HepG2 (cell line): Measurements from ENCODE around the gene GALNTL6. TPM values are rescaled to one million over a fixed set of nuclear protein-coding genes. Genes with fewer than 3 reads are reported as not detected.

ENCODE experiments used
- ATAC-seq: fragments of 200-7000 bp; cut with Tn5 transposase; 3 replicates; pipeline ENCODE4 v1.9.1; 2020; ENCODE audit warnings: mild to moderate bottlenecking, moderate library complexity
- BruUV-seq: library from RNA; stranded (reverse); fragments of 400-500 nt; replicated peaks from 2 replicates; lab custom pipeline; 2021; lab: Mats Ljungman, UMichigan
- CTCF ChIA-PET: fragments of 300-600 bp; formaldehyde crosslinking; extraction: SDS; loops from one replicate; lab custom pipeline; 2021; ENCODE audit warnings: low total read pairs, inconsistent platforms, low intra/inter-chr PET ratio; lab: Yijun Ruan, JAX
- POLR2A ChIA-PET: fragments of 350-600 bp; sonication (Branson Sonifier 250); formaldehyde crosslinking; loops from one replicate; lab custom pipeline; 2020; ENCODE audit warnings: antibody characterized with exemption, inconsistent platforms; lab: Yijun Ruan, JAX
- DNase-seq: peaks from one replicate; pipeline ENCODE4 v3.0.0-alpha.2; 2015; ENCODE audit warnings: low spot score
- FAIRE-seq: peaks from 3 replicates; lab custom pipeline; 2011; peaks lifted over from hg19 to GRCh38; lab: Jason Lieb, UNC
- H2AFZ ChIP-seq: one replicate; pipeline ENCODE4 v1.6.1; 2011; ENCODE audit warnings: low read length, inconsistent platforms
- H3K27ac ChIP-seq: fragments of 300-600 bp; 3 replicates; pipeline ENCODE4 v1.8.0; 2011; ENCODE audit warnings: mixed run types, mild to moderate bottlenecking, mixed read lengths, low read length, inconsistent platforms; ENCODE audit not compliant: insufficient read depth; ENCODE audit errors: extremely low read length
- H3K27me3 ChIP-seq, 2 experiments: fragments of 200-600 bp in 1 of 2; 2 replicates in 1 of 2; 3 replicates in 1 of 2; pipeline versions ENCODE4 v1.6.0 to v1.8.0; 2011; ENCODE audit warnings: low read length in 2 of 2, mild to moderate bottlenecking in 2 of 2, moderate library complexity in 2 of 2, inconsistent platforms in 1 of 2; ENCODE audit not compliant: insufficient read depth in 2 of 2, control insufficient read depth in 1 of 2
- H3K36me3 ChIP-seq, 2 experiments: fragments of 200-600 bp in 1 of 2; replicated peaks in 1 of 2; 2 replicates in 1 of 2; 3 replicates in 1 of 2; pipeline versions ENCODE4 v1.5.1 to v1.8.0; 2011; ENCODE audit warnings: low read length in 2 of 2, inconsistent platforms in 1 of 2; ENCODE audit not compliant: insufficient read depth in 2 of 2, control insufficient read depth in 1 of 2
- H3K4me1 ChIP-seq: 2 replicates; pipeline ENCODE4 v1.5.1; 2012; ENCODE audit warnings: low read length, inconsistent platforms; ENCODE audit not compliant: insufficient read depth
- H3K4me2 ChIP-seq: 2 replicates; pipeline ENCODE4 v1.6.0; 2011; ENCODE audit warnings: low read depth, low read length, inconsistent platforms
- H3K4me3 ChIP-seq, 3 experiments: fragments of 200-600 bp in 1 of 3; sonication (generic), shearing (Covaris generic) in 1 of 3; replicated peaks in 1 of 3; 2 replicates each; pipeline ENCODE4 v1.5.1; 2011 to 2016; ENCODE audit warnings: low read length in 3 of 3, inconsistent platforms in 2 of 3, low read depth in 2 of 3, mild to moderate bottlenecking in 2 of 3, control low read depth in 1 of 3, mixed read lengths in 1 of 3; ENCODE audit not compliant: insufficient read depth in 1 of 3
- H3K79me2 ChIP-seq: one replicate; pipeline ENCODE4 v1.6.1; 2011; ENCODE audit warnings: low read length, inconsistent platforms; ENCODE audit not compliant: insufficient read depth
- H3K9ac ChIP-seq: 2 replicates; pipeline ENCODE4 v1.6.0; 2011; ENCODE audit warnings: mild to moderate bottlenecking, low read depth, low read length, inconsistent platforms; ENCODE audit not compliant: insufficient read depth
- H3K9me3 ChIP-seq: 2 replicates; pipeline ENCODE4 v1.5.1; 2012; ENCODE audit warnings: mild to moderate bottlenecking, low read length
- H4K20me1 ChIP-seq: 2 replicates; pipeline ENCODE4 v1.6.0; 2011; ENCODE audit warnings: inconsistent platforms, mild to moderate bottlenecking, low read length, moderate library complexity; ENCODE audit not compliant: insufficient read depth
- ESRRA ChIP-seq: sonication (generic); formaldehyde crosslinking; IDR thresholded peaks from 2 replicates; pipeline ENCODE4 v1.5.1; 2020; ENCODE audit warnings: mild to moderate bottlenecking, low read depth, missing genetic modification reagents
- GPBP1L1 ChIP-seq: sonication (generic); formaldehyde crosslinking; IDR thresholded peaks from 2 replicates; pipeline ENCODE4 v1.5.0; 2020; ENCODE audit warnings: mild to moderate bottlenecking, missing genetic modification reagents
- HMG20A ChIP-seq: IDR thresholded peaks from 2 replicates; pipeline ENCODE4 v1.6.1; 2016; ENCODE audit warnings: borderline replicate concordance
- KAT7 ChIP-seq: IDR thresholded peaks from 2 replicates; pipeline ENCODE4 v1.6.1; 2018; ENCODE audit warnings: borderline replicate concordance, missing compliant biosample characterization
- MIXL1 ChIP-seq: IDR thresholded peaks from 2 replicates; pipeline ENCODE4 v1.6.1; 2016
- NCOA5 ChIP-seq: sonication (generic); formaldehyde crosslinking; IDR thresholded peaks from 2 replicates; pipeline ENCODE4 v1.4.0; 2020; ENCODE audit warnings: missing genetic modification reagents
- PBX2 ChIP-seq: IDR thresholded peaks from 2 replicates; pipeline ENCODE4 v1.6.1; 2016; ENCODE audit warnings: control low read depth
- STAT5B ChIP-seq: sonication (generic); formaldehyde crosslinking; IDR thresholded peaks from 2 replicates; pipeline ENCODE4 v1.4.0; 2020; ENCODE audit warnings: missing genetic modification reagents
- TARDBP ChIP-seq: sonication (generic); formaldehyde crosslinking; IDR thresholded peaks from 2 replicates; pipeline ENCODE4 v1.8.0; 2022; ENCODE audit warnings: mild to moderate bottlenecking, missing genetic modification reagents
- THAP8 ChIP-seq: sonication (generic); formaldehyde crosslinking; IDR thresholded peaks from 2 replicates; pipeline ENCODE4 v1.5.1; 2020; ENCODE audit warnings: missing genetic modification reagents, mild to moderate bottlenecking, borderline replicate concordance
- ZBTB39 ChIP-seq: sonication (generic); formaldehyde crosslinking; IDR thresholded peaks from 2 replicates; pipeline ENCODE4 v1.5.0; 2020; ENCODE audit warnings: missing genetic modification reagents
- ZNF160 ChIP-seq: sonication (generic); formaldehyde crosslinking; IDR thresholded peaks from 2 replicates; pipeline ENCODE4 v1.8.0; 2022; ENCODE audit warnings: mild to moderate bottlenecking, inconsistent platforms, missing genetic modification reagents
- ZNF251 ChIP-seq: sonication (generic); formaldehyde crosslinking; IDR thresholded peaks from 2 replicates; pipeline ENCODE4 v1.9.0; 2021; ENCODE audit warnings: mild to moderate bottlenecking, missing genetic modification reagents
- ZNF550 ChIP-seq: sonication (generic); formaldehyde crosslinking; IDR thresholded peaks from 2 replicates; pipeline ENCODE4 v1.4.0; 2020; ENCODE audit warnings: mild to moderate bottlenecking, missing genetic modification reagents, borderline replicate concordance
- ZNF777 ChIP-seq: sonication (generic); formaldehyde crosslinking; IDR thresholded peaks from 2 replicates; pipeline ENCODE4 v1.4.0; 2020; ENCODE audit warnings: missing genetic modification reagents
- ZNF83 ChIP-seq: sonication (generic); formaldehyde crosslinking; IDR thresholded peaks from 2 replicates; pipeline ENCODE4 v1.4.0; 2020; ENCODE audit warnings: missing genetic modification reagents, mild to moderate bottlenecking, borderline replicate concordance
- WGBS: methylation state at CpG from one replicate; pipeline ENCODE4 v1.1.6; 2017; ENCODE audit warnings: low lambda C conversion rate; 5-methylcytosine and 5-hydroxymethylcytosine counted together
- in situ Hi-C: cut with HindIII; loops from 2 replicates; pipeline ENCODE4 v1.10.0; 2017; ENCODE audit warnings: low pct_unique_long_range_greater_than_20kb; ENCODE audit not compliant: extremely low pct_ligation_motif_present
- intact Hi-C: fragments of 100-400 bp; cut with micrococcal nuclease; formaldehyde crosslinking; loops from one replicate; pipeline ENCODE4 v1.10.0; 2022; ENCODE audit not compliant: unreplicated experiment
- polyA plus RNA-seq, 8 experiments: library from polyadenylated mRNA; depleted of rRNA in 3 of 8; stranded (reverse) in 7 of 8; unstranded in 1 of 8; fragments of >200 nt; fragmentation: Illumina TruSeq in 4 of 8; extraction: Trizol in 4 of 8; gene quantifications; 2 replicates each; pipeline versions ENCODE4 v1.2.1 to v1.2.3, GENCODE V29; 2011 to 2016; ENCODE audit warnings: low read depth in 4 of 8, missing spikeins in 1 of 8, mixed read lengths in 1 of 8; ENCODE audit not compliant: insufficient read depth in 1 of 8
- total RNA-seq, 5 experiments: library from RNA; depleted of rRNA; stranded (reverse); fragments of >200 nt; fragmentation: Illumina TruSeq; extraction: Trizol; gene quantifications; 2 replicates each; pipeline ENCODE4 v1.2.3, GENCODE V29; 2016; ENCODE audit warnings: low read depth in 1 of 5

The GALNTL6 gene
- total and polyA plus RNA-seq, 2 of the 13 experiments (the other 11 are each of a cell fraction or from before 2014, with no cell fraction given) = not detected

- H3K4me2 ChIP-seq = no peak overlapping the region
- intact Hi-C loops = no loop called here
- no peaks in the 10 kb centered on the region for H3K4me1 ChIP-seq
- BruUV-seq = no TSS peak
- no peaks in the 10 kb centered on the region for H3K9me3 ChIP-seq
- TF ChIP-seq ZNF251 (CRISPR knock-in tag) = no peak
- no peak for TF ChIP-seq NCOA5 (CRISPR knock-in tag)
- TF ChIP-seq ZNF83 (CRISPR knock-in tag) = no peak
- TF ChIP-seq KAT7 = no peak
- TF ChIP-seq PBX2 (CRISPR knock-in tag) = no peak
- TF ChIP-seq, all 625 proteins: peak for 0
- no peaks in the 10 kb centered on the region for H3K79me2 ChIP-seq
- ChIA-PET CTCF (no interaction called here), POLR2A (no interaction called here)
- H3K36me3 ChIP-seq = no peaks in the 10 kb centered on the region
- no peak for FAIRE-seq
- H3K27me3 ChIP-seq = no peaks in the 10 kb centered on the region
- ATAC-seq = no peak
- in situ Hi-C loops = no loop called here
- no peak overlapping the region for H2AFZ ChIP-seq
- H3K27ac ChIP-seq = no peak overlapping the region
- no peak overlapping the region for H3K4me3 ChIP-seq
- WGBS = 4% methylated on average over 5 of the region's 5 CpGs
- no peaks in the 10 kb centered on the region for H4K20me1 ChIP-seq
- H3K9ac ChIP-seq = no peak overlapping the region
- no peak for DNase-seq
These were observed 419.8 kb downstream of the GALNTL6 start for GRCh38 chr4:172232966-172233365.

- Histone ChIP-seq H3K9ac (no peak overlapping the region), H2AFZ (no peak overlapping the region), H3K27ac (no peak overlapping the region), H3K36me3 (no peaks in the 10 kb centered on the region), H3K4me2 (no peak overlapping the region), H4K20me1 (no peaks in the 10 kb centered on the region), H3K79me2 (no peaks in the 10 kb centered on the region), H3K4me3 (no peak overlapping the region), H3K9me3 (no peaks in the 10 kb centered on the region; the same call in 1 of the 2 replicates), H3K27me3 (no peaks in the 10 kb centered on the region; a peak in 1 of 5 replicates), H3K4me1 (no peaks in the 10 kb centered on the region)
- 1% methylated on average over 4 of the region's 4 CpGs for WGBS
- POLR2A ChIA-PET = no interaction called here
- ATAC-seq (no peak), DNase-seq (no peak), FAIRE-seq (no peak)
- intact Hi-C loops (no loop called here), in situ Hi-C loops (no loop called here)
- TF ChIP-seq ZNF550 (no peak), MIXL1 (no peak), STAT5B (CRISPR knock-in tag) (no peak), ZNF777 (CRISPR knock-in tag) (no peak), TARDBP (CRISPR knock-in tag) (no peak), HMG20A (CRISPR knock-in tag) (no peak), GPBP1L1 (CRISPR knock-in tag) (no peak), ZNF160 (CRISPR knock-in tag) (no peak), ESRRA (CRISPR knock-in tag) (no peak), ZBTB39 (no peak), THAP8 (CRISPR knock-in tag) (no peak)
- CTCF ChIA-PET = no interaction called here
- no TSS peak for BruUV-seq
These were observed 430.3 kb downstream of the GALNTL6 start for GRCh38 chr4:172243551-172243950.
